Measurements from ENCODE around the gene ZNF90. TPM values are rescaled to one million over a fixed set of nuclear protein-coding genes. Genes with fewer than 3 reads are reported as not detected.
A peak's percentile ranks its signal among the peaks of the same experiment; 100 is the strongest.
"Not testable (repeated sequence)": the region's sequence is repeated elsewhere in the genome, so short reads cannot be mapped to it uniquely, and the experiment has no call there.

Gene ZNF90
- total RNA-seq, 4 donors from 2014 or later, result 0.57 to 2.3 (median 1.5) TPM

DNA sequence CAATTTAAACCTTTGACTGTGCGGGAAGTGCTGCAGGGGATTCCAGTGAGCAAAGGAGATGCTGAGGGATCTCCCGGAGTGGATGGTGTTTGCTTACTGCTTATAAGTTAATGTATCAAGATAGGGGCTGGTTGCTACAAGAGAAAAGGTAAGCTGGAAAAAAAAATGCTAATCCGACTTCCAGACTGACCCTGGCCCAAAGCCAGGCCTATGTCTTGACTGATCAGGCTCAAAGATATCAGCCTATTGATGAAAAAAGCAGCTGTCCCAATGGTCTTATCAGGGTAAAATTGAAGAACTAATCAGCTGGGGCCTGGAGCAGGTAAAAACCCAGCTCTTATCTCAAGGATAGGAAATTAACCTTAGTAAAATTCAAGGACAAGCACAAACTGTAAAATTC is 10.9 kb upstream of the ZNF90 start:
- no peaks in the 10 kb centered on the region for H3K9me3 ChIP-seq
- DNase-seq, result no peak
- H3K36me3 ChIP-seq, result no peaks in the 10 kb centered on the region
- WGBS, 2 donors, result 56 to 66% methylated on average over 3 of the region's 3 CpGs
- intact Hi-C loops (cut with DNase I), result no loop called here
- H3K27me3 ChIP-seq, result peaks cover 0 to 13% (median 0%) of the 10 kb centered on the region in 4 donors
- H3K27ac ChIP-seq, result no peak overlapping the region
- TF ChIP-seq, protein P1, sequence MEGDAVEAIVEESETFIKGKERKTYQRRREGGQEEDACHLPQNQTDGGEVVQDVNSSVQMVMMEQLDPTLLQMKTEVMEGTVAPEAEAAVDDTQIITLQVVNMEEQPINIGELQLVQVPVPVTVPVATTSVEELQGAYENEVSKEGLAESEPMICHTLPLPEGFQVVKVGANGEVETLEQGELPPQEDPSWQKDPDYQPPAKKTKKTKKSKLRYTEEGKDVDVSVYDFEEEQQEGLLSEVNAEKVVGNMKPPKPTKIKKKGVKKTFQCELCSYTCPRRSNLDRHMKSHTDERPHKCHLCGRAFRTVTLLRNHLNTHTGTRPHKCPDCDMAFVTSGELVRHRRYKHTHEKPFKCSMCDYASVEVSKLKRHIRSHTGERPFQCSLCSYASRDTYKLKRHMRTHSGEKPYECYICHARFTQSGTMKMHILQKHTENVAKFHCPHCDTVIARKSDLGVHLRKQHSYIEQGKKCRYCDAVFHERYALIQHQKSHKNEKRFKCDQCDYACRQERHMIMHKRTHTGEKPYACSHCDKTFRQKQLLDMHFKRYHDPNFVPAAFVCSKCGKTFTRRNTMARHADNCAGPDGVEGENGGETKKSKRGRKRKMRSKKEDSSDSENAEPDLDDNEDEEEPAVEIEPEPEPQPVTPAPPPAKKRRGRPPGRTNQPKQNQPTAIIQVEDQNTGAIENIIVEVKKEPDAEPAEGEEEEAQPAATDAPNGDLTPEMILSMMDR (IDR thresholded peaks at IDR 0.05), result no peak
- no peak for TF ChIP-seq POLR2A (IDR thresholded peaks at IDR 0.05)
- H3K4me3 ChIP-seq, result no peak overlapping the region
- no peaks in the 10 kb centered on the region for H3K4me1 ChIP-seq

- DNase-seq, result no peak
- TF ChIP-seq, protein P1 (IDR thresholded peaks at IDR 0.05), result no peak
- no peak for TF ChIP-seq POLR2A (IDR thresholded peaks at IDR 0.05)
- intact Hi-C loops (cut with DNase I), result no loop called here
- Histone ChIP-seq H3K4me1 (no peaks in the 10 kb centered on the region), H3K36me3 (no peaks in the 10 kb centered on the region), H3K4me3 (no peak overlapping the region), H3K27me3 (peaks cover 0 to 13% (median 0%) of the 10 kb centered on the region in 4 donors), H3K27ac (no peak overlapping the region), H3K9me3 (no peaks in the 10 kb centered on the region)
- WGBS, 2 donors, result 16 to 25% methylated on average over 9 of the region's 9 CpGs
Observed at GRCh38 chr19:20067943-20068342, 9.9 kb upstream of the ZNF90 start.

DNA sequence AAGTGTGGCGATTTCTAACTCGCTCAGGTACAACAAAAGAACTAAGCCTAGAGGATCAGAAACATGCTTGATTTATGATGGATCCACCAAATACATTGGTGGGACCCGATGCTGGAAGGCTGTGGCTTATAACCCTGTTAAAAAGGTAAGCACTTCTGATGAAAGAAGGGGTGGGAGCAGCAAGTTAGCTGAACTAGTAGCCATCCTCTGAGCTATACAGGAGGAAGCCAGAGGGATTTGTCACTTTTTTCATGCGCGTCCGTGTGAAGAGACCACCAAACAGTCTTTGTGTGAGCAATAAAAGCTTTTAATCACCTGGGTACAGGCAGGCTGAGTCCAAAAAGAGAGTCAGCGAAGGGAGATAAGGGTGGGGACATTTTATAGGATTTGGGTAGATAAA is 9.2 kb upstream of the ZNF90 start:
- peaks cover 0 to 13% (median 0%) of the 10 kb centered on the region in 4 donors for H3K27me3 ChIP-seq
- intact Hi-C loops (cut with DNase I); H3K27ac ChIP-seq; H3K36me3 ChIP-seq; H3K9me3 ChIP-seq; DNase-seq; H3K4me3 ChIP-seq; H3K4me1 ChIP-seq: not testable (repeated sequence)
- WGBS, 2 donors, result 34 to 37% methylated on average over 6 to 7 of the region's 7 CpGs

DNA sequence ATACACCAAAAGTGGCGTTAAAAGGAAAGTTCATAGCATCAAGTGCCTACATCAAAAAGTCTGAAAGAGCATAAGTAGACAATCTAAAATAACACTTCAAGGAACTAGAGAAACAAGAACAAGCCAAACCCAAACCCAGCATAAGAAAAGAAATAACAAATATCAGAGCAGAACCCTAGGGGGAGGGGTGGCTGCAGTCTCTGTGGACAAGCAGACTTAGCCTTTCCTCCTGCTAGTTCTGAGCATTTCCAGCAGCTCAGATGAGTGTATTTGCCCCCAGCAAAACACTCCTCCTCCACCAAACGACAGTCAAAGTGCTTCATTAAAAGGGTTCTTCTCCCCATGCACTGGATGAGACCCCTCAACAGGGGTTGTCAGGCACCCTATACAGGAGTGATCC is 7.1 kb upstream of the ZNF90 start:
- H3K4me1 ChIP-seq, result no peaks in the 10 kb centered on the region
- no peak overlapping the region for H3K4me3 ChIP-seq
- no peaks in the 10 kb centered on the region for H3K36me3 ChIP-seq
- TF ChIP-seq, protein P1 (IDR thresholded peaks at IDR 0.05), result no peak
- no peak for DNase-seq
- H3K9me3 ChIP-seq, result no peaks in the 10 kb centered on the region
- H3K27me3 ChIP-seq, result peaks cover 0 to 13% (median 0%) of the 10 kb centered on the region in 4 donors
- no peak overlapping the region for H3K27ac ChIP-seq
- 58 to 61% methylated on average over 2 of the region's 2 CpGs for WGBS, 2 donors
- intact Hi-C loops (cut with DNase I), result no loop called here

- TF ChIP-seq, protein P1 (IDR thresholded peaks at IDR 0.05), result no peak
- TF ChIP-seq POLR2A (IDR thresholded peaks at IDR 0.05), result no peak
- intact Hi-C loops (cut with DNase I), result no loop called here
- no peak for DNase-seq
Observed at GRCh38 chr19:20072936-20073335, 4.9 kb upstream of the ZNF90 start.

DNA sequence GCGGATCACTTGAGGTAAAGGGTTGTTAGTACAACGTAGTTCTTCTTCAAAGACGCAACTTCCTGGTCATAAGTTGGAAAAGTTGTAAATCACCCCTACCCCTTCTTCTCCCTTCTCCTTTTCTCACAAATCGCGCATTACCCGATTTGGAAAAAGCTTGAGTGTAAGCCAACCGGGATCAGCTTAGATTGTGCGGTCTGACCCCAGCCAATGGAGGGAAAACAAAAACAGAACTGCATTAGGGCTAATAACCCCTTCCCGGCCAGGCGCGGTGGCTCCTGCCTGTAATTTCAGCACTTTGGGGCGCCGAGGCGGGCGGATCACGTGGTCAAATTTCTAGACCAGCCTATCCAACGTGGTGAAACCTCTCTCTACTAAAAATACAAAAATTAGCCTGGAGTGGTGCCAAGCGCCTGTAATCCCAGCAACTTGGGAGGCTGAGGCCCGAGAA is 806 bp downstream of the ZNF90 start:
- peaks cover 0 to under 1% (median 0%) of the 10 kb centered on the region in 3 donors for H3K9me3 ChIP-seq
- peak overlapping the region; percentile 40 to 65 (median 52) for H3K27ac ChIP-seq
- intact Hi-C loops (cut with DNase I), result no loop called here
- no peak for TF ChIP-seq POLR2A (IDR thresholded peaks at IDR 0.05)
- TF ChIP-seq, protein P1 (IDR thresholded peaks at IDR 0.05), result no peak
- DNase-seq, result no peak
- H3K36me3 ChIP-seq, result no peaks in the 10 kb centered on the region
- H3K4me1 ChIP-seq, result peaks cover 0 to 22% (median 6%) of the 10 kb centered on the region in 3 donors
- H3K4me3 ChIP-seq, result peak overlapping the region; percentile 49 to 72 (median 58)
- H3K27me3 ChIP-seq, result no peaks in the 10 kb centered on the region
- WGBS, 2 donors, result 1 to 3% methylated on average over 8 to 18 of the region's 19 CpGs

More at GRCh38 chr19:20072936-20073335, 4.9 kb upstream of the ZNF90 start:
- peaks cover 0 to 4% (median 0%) of the 10 kb centered on the region in 4 donors for H3K27me3 ChIP-seq
- no peaks in the 10 kb centered on the region for H3K9me3 ChIP-seq
- H3K4me3 ChIP-seq, result no peak overlapping the region
- no peak overlapping the region for H3K27ac ChIP-seq
- WGBS, 2 donors, result 84 to 87% methylated on average over 5 of the region's 5 CpGs
- peaks cover 0 to 6% (median 0%) of the 10 kb centered on the region in 3 donors for H3K4me1 ChIP-seq
- H3K36me3 ChIP-seq, result no peaks in the 10 kb centered on the region
